Activated CD4-positive, alpha-beta T cell treated with anti-CD3 and anti-CD28 coated beads for 48 hours (primary cell): Measurements from ENCODE around the gene CTTN.
"Not testable (repeated sequence)": the region's sequence is repeated elsewhere in the genome, so short reads cannot be mapped to it uniquely, and the experiment has no call there.

Experiments
- DNase-seq: peaks from one replicate; pipeline ENCODE4 v3.0.0-alpha.2; 2020

The CTTN gene

DNA sequence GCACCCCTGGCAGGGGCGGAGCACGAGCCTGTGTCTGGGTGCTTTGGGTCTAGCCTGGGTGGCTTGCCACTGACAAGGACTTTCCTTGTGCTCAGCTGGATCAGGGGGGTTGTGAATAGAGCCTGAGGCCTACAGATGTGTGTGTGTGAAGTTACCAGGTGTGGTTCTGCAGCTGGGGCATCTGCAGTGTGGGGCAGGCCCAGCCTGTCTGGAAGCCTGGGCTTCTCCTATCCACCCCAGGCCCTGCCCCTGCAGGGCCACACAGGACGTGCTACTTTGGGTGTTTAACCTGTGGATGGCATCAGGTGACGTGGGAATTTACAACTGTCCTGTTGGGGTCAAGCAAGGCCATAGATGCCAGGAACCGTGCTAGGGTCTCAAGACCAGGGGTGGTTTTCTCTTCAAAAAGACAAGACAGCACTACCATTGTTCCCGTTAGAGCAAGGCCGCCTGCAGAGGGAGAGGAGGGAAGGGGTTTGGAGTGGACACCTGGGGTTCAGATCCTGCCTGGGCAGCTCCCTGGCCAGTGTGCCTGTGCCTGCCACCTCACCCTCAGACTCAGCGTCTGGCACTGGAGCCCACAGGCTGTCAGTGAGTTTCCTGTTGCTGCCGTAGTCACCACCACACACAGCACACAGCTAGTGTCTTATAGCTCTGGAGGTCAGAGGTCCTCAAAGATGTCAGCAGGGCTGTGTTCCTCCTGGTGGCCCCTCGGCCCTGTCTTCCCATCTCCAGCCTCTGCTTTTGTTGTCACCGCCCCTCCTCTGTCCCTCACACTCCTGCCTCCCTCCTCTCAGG, 31.6 kb downstream of the CTTN start:
- no peak for DNase-seq

DNA sequence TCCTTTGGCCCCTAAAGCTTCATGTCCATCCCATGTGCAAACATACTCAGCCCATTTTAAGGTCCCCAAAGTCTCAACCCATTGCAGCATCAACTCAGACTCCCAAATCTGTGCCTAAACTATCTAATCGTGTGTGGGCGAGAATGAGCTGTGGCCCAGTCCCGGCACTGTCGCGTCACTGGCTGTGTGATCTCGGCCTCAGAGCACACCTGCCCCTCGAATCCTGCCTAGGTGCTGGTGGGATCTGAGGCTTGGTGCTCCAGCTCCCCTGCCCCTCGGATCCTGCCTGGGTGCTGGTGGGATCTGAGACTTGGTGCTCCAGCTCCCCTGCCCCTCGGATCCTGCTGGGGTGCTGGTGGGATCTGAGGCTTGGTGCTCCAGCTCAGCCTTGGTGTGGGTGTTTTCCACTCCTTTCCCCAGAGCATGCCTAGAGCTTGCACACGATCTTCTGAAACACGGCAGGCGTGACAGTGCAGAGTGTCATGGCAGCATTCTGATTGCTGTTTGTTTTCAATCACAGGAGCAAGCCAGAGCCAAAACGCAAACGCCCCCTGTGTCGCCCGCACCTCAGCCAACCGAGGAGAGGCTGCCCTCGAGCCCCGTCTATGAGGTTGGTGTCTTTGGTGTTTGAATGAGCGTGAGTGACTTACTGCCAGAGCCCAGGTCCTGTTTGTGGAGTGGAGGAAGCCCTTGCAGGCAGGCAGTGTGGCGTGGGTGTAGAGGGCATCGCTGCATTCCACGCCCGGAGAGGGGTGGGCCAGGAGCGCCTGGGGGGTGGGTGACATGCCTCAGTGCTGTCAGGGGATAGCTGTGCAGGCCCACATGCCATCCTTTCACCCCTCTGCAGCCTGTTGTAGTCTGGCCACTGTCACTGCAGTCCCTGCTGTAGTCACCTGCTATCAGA, 32.6 kb downstream of the CTTN start:
- DNase-seq, result no peak

- DNase-seq, result no peak
Measured at GRCh38 chr11:70431611-70432010, 33.3 kb downstream of the CTTN start.

DNA sequence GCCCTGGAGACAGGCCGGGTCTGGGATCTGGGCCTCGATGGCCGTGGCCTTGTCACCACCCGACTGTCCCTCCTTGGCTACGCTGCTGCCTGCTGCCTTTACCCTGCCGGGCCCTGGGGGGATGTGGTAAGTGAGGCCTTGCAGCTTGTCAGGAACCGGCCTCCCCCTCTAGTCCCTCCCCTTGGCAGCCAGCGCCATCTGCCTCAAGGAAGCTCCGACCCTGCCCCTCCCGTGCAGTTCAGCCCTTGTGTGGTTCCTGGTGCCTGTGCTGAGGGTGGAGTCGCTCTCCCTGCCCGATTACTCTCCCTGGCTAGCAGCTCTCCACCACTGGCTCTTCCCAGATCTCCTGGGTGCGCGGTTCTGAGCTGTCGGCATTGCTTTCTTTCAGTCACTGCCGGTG, 33.7 kb downstream of the CTTN start:
- DNase-seq, result no peak

- DNase-seq, result no peak
Measured at GRCh38 chr11:70432580-70432979, 34.3 kb downstream of the CTTN start.

GRCh38 chr11:70433038-70433437, 34.7 kb downstream of the CTTN start:
- no peak for DNase-seq

DNA sequence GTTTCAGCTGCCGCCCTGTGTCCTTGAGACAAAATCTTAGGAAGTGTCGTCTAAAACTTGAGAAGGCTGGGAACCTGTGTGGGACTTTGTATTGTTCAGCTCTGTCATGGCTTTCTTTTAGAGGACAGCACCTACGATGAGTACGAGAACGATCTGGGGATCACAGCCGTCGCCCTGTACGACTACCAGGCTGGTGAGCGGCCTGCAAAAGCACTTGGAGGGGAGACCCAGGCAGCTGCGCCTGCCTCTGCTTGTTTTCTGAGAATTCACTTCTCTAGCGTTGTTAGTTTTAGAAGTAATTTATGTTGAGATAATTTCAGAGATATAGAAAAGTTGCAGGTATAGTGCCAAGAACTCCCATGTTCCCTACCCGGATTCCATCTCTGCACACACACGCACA, 35.2 kb downstream of the CTTN start:
- no peak for DNase-seq

DNA sequence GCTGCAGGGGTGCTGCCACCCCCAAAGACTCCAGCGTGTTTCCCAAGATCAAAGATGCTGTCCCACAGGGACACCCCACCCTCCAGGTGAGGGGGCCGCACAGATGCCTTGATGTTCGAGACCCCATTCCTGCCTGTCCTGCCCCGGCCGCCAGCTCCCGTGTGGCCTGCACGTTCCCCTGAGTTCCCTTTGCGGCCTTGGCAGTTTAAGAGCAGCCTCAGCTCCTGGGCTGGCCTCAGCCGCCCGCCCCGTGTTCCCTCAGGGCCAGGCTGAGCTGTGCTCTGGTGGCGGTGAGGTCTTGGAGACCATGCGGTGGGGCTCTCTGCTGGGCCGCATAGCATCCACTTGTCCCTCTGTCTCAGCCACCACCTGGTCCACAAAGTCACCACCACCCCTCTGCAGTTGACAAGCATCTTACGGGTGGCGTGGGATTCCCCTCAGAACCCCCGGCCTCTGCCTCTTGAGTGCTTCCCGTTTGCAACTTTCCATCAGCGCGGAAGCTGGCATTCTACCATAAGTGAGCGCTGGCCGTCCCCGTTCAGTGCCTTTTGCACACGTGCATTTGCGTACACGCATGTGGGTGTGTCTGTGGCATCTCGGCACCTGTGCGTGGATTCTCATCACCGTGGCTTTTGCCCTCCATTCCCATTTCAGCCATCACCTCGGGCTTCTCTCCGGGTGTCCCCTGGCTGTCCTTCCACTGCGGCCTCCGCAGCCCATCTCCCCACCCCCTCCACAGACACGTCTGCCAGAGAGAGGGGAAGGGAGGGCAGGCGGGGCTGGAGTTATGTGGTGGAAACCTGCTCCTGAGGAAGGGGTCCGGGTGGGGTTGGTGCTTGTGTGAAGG, 35.9 kb downstream of the CTTN start:
- DNase-seq, result no peak

- DNase-seq, result no peak
Measured at GRCh38 chr11:70434813-70435278, 36.5 kb downstream of the CTTN start.

DNA sequence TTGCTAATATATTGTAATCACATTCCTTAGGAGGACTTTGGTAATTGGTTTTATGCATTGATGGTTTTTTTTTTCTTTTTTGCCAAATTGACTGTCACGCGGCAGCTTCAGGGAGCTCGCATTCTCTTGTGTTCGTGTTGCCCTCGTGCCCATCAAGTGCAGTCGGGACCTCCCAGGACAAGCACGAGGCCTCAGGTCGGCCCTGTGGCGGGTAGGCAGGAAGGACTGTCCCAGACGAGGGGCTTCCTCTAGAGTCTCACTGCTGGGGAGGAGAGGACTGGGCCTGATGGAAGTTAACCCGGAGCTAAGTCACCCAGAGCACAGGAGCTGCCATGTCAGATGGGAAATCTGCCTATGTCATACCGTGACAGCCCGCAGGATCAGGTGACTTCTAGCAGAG, 37.0 kb downstream of the CTTN start:
- DNase-seq, result no peak

- no peak for DNase-seq
Measured at GRCh38 chr11:70435765-70436500, 37.6 kb downstream of the CTTN start.

- no peak for DNase-seq
Measured at GRCh38 chr11:70436501-70436860, 38.2 kb downstream of the CTTN start.

GRCh38 chr11:70437111-70437784, 38.9 kb downstream of the CTTN start:
- no peak for DNase-seq

DNA sequence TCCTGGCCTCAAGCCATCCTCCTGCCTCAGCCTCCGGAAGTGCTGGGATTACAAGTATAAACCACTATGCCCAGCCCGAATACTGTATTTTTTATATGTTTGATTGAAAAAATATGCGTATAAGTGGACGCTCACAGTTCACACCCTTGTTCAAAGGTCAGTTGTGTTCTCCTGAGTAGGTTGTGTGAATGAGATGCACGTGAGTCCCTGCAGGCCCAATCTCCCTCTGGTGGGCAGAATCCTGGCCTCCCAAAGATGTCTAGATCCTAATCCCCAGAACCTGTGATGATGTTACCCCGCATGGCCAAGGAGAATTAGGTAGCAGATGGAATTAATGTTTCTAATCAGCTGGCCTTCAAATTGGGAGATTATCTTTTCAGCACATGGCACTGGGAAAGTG, 41.9 kb downstream of the CTTN start:
- DNase-seq, result no peak

GRCh38 chr11:70443773-70444030, 45.4 kb downstream of the CTTN start:
- DNase-seq, result no peak

- DNase-seq, result no peak
Measured at GRCh38 chr11:70445091-70445490, 46.8 kb downstream of the CTTN start.

GRCh38 chr11:70445605-70446004, 47.3 kb downstream of the CTTN start:
- no peak for DNase-seq

GRCh38 chr11:70448983-70449567, 50.7 kb downstream of the CTTN start:
- peak; percentile 26 for DNase-seq

- no peak for DNase-seq
Measured at GRCh38 chr11:70454197-70454767, 56.0 kb downstream of the CTTN start.

DNA sequence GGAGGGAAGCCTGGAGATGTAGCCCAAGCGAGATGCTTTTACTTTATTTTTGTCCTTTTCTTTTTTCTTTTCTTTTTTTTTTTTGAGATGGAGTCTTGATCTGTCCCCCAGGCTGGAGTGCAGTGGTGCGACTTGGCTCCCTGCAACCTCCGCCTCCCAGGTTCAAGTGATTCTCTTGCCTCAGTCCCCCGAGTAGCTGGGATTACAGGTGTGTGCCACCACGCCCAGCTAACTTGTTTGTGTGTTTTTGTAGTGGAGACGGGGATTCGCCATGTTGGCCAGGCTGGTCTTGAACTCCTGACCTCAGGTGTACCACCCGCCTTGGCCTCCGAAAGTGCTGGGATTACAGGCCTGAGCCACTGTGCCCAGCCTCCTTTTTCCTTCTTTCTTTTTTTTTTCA, 56.5 kb downstream of the CTTN start:
- not testable (repeated sequence) for DNase-seq

DNA sequence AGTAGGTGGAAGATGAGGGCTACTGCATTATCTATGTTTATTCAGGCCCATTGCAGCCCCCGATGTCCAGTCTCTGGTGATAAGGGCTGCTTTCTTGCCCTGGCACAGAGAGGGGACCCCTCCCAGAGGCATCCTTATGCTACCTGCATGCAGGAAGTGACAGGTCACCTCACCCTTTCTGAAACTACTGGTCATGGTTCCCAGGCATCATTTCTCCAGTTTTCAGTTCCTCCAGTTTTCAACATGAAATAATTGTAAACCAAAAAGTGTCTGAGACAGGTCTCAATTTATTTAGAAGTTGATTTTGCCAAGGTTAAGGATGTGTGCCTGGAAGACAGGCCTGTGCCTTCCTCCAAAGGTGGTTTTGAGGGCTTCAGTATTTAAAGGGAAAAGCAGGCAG, 57.0 kb downstream of the CTTN start:
- DNase-seq, result no peak
